Measurements from ENCODE around the gene SMURF2.

GRCh38 chr17:64648234-64648633 lies 13.9 kb downstream of the SMURF2 start:
- TF ChIP-seq CTCF (conservative IDR thresholded peaks at IDR 0.05; ENCODE audit: low read depth, low read length) (no peak), EZH2 (IDR thresholded peaks at IDR 0.05; ENCODE audit: low read length, unreplicated experiment) (no peak)
